SK-N-SH treated with all-trans-retinoic acid at 6 μM for 48 hours (cell line): Measurements from ENCODE around the gene ZNF444.

Experiments used
- ARNTL ChIP-seq: fragments of 450-650 bp; formaldehyde crosslinking; IDR thresholded peaks from 2 replicates; pipeline ENCODE4 v1.5.0; 2020; ENCODE audit warnings: low read depth, mild to moderate bottlenecking, moderate library complexity, borderline replicate concordance
- GLIS3 ChIP-seq: fragments of 250-450 bp; sonication (Bioruptor Pico); IDR thresholded peaks from 2 replicates; pipeline ENCODE4 v1.5.0; 2020; ENCODE audit warnings: mild to moderate bottlenecking, moderate library complexity
- PPARA ChIP-seq: fragments of 250-450 bp; sonication (Bioruptor Pico); IDR thresholded peaks from 2 replicates; pipeline ENCODE4 v1.5.0; 2020; ENCODE audit warnings: mild to moderate bottlenecking, borderline replicate concordance
- RARB ChIP-seq: fragments of 250-450 bp; sonication (Bioruptor Pico); IDR thresholded peaks from 2 replicates; pipeline ENCODE4 v1.8.0; 2021; ENCODE audit warnings: mild to moderate bottlenecking, moderate library complexity
- SNAI2 ChIP-seq: fragments of 250-450 bp; sonication (Bioruptor Pico); IDR thresholded peaks from 2 replicates; pipeline ENCODE4 v1.5.0; 2020; ENCODE audit warnings: mild to moderate bottlenecking, moderate library complexity
- TOX ChIP-seq: fragments of 250-450 bp; sonication (Bioruptor Pico); IDR thresholded peaks from 2 replicates; pipeline ENCODE4 v1.8.0; 2021; ENCODE audit warnings: mild to moderate bottlenecking, moderate library complexity, borderline replicate concordance
- ZFP3 ChIP-seq: fragments of 250-450 bp; sonication (Bioruptor Pico); IDR thresholded peaks from 2 replicates; pipeline ENCODE4 v1.5.0; 2020; ENCODE audit warnings: mild to moderate bottlenecking, moderate library complexity
- ZNF70 ChIP-seq: fragments of 450-650 bp; formaldehyde crosslinking; IDR thresholded peaks from 2 replicates; pipeline ENCODE4 v1.5.0; 2020; ENCODE audit warnings: mild to moderate bottlenecking, moderate library complexity
- TF ChIP-seq, protein P1 (sequence below): fragments of 250-450 bp; sonication (Bioruptor Pico); IDR thresholded peaks from 2 replicates; pipeline ENCODE4 v1.5.0; 2020; ENCODE audit warnings: mild to moderate bottlenecking, moderate library complexity
- TF ChIP-seq, protein P2 (sequence below): fragments of 250-450 bp; sonication (Bioruptor Pico); IDR thresholded peaks from 2 replicates; pipeline ENCODE4 v1.5.1; 2020; ENCODE audit warnings: low read depth, mild to moderate bottlenecking, moderate library complexity
- TF ChIP-seq, protein P3 (sequence below): fragments of 250-450 bp; sonication (Bioruptor Pico); IDR thresholded peaks from 2 replicates; pipeline ENCODE4 v1.8.0; 2020; ENCODE audit warnings: mild to moderate bottlenecking, moderate library complexity, borderline replicate concordance

DNA sequence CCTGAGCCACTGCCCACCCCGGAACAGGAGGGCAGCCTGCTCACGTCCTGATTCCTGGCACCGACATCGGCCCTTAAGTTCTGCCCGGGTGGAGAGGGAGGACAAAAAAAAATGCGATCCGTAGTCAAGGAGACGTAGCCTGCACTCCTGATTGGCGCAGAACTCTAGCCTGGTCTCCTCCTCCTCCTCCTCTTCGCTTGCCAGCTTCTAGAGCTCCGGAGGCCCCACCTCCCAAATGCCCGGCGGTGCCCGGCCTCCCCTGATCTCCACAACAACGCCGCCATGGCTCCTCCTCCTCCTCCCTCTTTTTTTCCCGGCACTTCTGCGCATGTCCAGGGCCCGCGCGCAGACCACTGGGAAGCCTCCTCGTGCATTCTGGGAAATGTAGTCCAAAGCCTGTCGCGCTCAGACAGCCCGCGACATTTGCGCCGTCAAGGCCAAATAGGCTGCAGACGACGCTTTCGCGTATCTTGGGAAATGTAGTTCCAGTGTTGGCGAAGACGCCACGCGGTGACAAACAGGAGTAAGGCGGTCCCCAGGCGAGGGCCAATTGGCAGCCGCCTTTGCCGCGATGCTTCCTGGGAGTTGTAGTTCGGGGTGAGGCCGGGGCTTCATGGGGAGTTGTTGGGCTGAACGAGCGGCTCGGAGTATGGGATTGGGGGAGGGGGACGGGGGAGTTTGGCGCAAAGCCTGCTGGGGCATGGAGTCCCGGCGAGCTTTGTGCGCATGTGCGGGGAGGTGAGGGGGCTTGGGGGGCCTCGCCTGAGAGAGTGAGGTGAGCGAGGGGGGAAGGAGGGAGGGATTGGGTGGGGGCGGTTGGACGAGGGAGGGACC, at the start of gene ZNF444:
- TF ChIP-seq, protein P1, sequence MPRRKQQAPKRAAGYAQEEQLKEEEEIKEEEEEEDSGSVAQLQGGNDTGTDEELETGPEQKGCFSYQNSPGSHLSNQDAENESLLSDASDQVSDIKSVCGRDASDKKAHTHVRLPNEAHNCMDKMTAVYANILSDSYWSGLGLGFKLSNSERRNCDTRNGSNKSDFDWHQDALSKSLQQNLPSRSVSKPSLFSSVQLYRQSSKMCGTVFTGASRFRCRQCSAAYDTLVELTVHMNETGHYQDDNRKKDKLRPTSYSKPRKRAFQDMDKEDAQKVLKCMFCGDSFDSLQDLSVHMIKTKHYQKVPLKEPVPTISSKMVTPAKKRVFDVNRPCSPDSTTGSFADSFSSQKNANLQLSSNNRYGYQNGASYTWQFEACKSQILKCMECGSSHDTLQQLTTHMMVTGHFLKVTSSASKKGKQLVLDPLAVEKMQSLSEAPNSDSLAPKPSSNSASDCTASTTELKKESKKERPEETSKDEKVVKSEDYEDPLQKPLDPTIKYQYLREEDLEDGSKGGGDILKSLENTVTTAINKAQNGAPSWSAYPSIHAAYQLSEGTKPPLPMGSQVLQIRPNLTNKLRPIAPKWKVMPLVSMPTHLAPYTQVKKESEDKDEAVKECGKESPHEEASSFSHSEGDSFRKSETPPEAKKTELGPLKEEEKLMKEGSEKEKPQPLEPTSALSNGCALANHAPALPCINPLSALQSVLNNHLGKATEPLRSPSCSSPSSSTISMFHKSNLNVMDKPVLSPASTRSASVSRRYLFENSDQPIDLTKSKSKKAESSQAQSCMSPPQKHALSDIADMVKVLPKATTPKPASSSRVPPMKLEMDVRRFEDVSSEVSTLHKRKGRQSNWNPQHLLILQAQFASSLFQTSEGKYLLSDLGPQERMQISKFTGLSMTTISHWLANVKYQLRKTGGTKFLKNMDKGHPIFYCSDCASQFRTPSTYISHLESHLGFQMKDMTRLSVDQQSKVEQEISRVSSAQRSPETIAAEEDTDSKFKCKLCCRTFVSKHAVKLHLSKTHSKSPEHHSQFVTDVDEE (CRISPR knock-in tag): peak; percentile 75; the same call in 1 of the 2 replicates
- TF ChIP-seq ARNTL (CRISPR knock-in tag) (no peak), RARB (CRISPR knock-in tag) (no peak), PPARA (CRISPR knock-in tag) (no peak), SNAI2 (no peak), ZNF70 (CRISPR knock-in tag) (no peak), ZFP3 (CRISPR knock-in tag) (no peak), TOX (CRISPR knock-in tag) (no peak), GLIS3 (no peak)
- TF ChIP-seq, protein P2, sequence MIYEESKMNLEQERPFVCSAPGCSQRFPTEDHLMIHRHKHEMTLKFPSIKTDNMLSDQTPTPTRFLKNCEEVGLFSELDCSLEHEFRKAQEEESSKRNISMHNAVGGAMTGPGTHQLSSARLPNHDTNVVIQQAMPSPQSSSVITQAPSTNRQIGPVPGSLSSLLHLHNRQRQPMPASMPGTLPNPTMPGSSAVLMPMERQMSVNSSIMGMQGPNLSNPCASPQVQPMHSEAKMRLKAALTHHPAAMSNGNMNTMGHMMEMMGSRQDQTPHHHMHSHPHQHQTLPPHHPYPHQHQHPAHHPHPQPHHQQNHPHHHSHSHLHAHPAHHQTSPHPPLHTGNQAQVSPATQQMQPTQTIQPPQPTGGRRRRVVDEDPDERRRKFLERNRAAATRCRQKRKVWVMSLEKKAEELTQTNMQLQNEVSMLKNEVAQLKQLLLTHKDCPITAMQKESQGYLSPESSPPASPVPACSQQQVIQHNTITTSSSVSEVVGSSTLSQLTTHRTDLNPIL: no peak
- TF ChIP-seq, protein P3, sequence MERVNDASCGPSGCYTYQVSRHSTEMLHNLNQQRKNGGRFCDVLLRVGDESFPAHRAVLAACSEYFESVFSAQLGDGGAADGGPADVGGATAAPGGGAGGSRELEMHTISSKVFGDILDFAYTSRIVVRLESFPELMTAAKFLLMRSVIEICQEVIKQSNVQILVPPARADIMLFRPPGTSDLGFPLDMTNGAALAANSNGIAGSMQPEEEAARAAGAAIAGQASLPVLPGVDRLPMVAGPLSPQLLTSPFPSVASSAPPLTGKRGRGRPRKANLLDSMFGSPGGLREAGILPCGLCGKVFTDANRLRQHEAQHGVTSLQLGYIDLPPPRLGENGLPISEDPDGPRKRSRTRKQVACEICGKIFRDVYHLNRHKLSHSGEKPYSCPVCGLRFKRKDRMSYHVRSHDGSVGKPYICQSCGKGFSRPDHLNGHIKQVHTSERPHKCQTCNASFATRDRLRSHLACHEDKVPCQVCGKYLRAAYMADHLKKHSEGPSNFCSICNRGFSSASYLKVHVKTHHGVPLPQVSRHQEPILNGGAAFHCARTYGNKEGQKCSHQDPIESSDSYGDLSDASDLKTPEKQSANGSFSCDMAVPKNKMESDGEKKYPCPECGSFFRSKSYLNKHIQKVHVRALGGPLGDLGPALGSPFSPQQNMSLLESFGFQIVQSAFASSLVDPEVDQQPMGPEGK (CRISPR knock-in tag): no peak
